CD4-positive, alpha-beta T cell treated with Interleukin-10 for 1 hour (primary cell): ENCODE results near the gene ITCH.
"Not testable (repeated sequence)": the region's sequence is repeated elsewhere in the genome, so short reads cannot be mapped to it uniquely, and the experiment has no call there.

Source experiments
- DNase-seq: peaks from one replicate; pipeline ENCODE4 v3.0.0-alpha.2; 2020

Gene ITCH

GRCh38 chr20:34344238-34344637, 18.8 kb upstream of the ITCH start:
- DNase-seq = no peak

DNA sequence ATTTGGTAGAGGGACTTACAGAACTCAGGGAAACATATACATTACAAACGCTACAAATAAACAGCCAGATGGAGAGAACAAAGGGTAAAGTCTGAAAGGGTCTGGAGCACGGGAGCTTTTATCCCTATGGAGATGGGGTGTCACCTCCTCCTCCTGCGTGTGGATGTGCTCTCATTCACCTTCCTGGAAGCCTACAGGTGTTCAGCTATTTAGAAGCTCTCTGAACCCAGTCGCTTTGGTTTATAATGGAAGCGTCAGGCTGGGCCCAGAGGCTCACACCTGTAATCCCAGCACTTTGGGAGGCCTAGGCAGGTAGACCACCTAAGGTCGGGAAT, 17.7 kb upstream of the ITCH start:
- no peak for DNase-seq

DNA sequence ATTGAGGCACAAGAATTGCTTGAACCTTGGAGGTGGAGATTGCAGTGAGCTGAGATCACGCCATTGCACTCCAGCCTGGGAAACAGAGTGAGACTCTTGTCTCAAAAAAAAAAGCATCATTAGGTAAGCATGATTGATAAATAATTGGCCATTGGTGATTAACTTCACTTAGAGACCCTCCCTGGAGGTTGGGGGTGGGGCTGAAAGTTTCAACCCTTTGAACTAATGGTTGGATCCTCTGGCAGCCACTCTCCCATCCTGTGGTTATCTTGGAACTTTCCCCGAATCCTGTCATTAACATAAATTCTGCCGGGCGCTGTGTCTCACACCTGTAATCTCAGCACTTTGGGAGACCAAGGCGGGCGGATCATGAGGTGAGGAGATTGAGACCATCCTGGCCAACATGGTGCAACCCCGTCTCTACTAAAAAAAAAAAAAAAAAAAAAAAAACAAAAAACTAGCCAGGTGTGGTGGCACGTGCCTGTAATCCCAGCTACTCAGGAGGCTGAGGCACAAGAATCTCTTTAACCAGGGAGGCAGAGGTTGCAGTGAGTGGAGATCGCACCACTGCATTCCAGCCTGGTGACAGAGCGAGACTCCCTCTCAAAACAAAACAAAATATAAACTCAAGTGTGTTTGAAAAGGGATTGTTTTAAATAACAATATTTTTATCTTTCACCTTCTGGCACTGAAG, 17.1 kb upstream of the ITCH start:
- DNase-seq = not testable (repeated sequence)

DNA sequence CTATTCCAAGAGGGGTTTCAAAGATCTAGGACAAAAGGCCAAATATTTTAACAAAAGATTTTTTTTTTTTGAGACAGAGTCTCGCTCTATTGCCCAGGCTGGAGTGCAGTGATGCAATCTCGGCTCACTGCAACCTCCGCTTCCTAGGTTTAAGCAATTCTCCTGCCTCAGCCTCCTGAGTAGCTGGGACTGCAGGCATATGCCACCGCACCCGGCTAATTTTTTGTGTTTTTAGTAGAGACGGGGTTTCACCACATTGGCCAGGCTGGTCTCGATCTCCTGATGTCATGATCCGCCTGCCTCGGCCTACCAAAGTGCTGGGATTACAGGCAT, 16.6 kb upstream of the ITCH start:
- not testable (repeated sequence) for DNase-seq

GRCh38 chr20:34347571-34347970, 15.5 kb upstream of the ITCH start:
- DNase-seq = no peak

- DNase-seq = no peak
These were observed 13.0 kb upstream of the ITCH start for GRCh38 chr20:34350095-34350494.

GRCh38 chr20:34353467-34353866, 9.6 kb upstream of the ITCH start:
- DNase-seq = not testable (repeated sequence)

GRCh38 chr20:34355427-34355826, 7.6 kb upstream of the ITCH start:
- no peak for DNase-seq

- DNase-seq = not testable (repeated sequence)
These were observed 3.3 kb upstream of the ITCH start for GRCh38 chr20:34359729-34360128.

DNA sequence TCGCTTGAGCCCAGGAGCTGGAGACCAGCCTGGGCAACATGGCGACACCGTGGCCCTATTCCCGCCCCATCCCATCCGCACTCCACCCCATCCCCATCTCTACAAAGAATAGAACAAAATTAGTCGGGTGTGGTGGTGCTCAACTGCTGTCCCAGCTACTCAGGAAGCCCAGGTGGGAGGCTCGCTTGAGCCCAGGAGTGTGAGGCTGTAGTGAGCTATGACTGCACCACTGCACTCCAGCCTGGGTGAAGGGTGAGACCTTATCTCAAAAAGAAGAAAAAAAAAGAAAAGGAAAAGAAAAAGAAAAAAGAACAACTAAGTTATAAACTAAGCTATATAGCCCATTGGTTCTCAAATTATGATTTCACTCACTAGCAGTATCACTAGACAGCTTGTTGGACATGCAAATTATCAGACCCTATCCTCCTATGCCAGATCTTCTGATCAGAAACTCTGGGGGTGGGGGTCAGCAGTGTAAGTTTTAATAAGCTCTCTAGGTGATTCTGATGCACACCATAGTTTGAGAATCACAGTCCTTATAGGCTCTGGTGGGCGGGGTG, 491 bp upstream of the ITCH start:
- no peak for DNase-seq

GRCh38 chr20:34363465-34364222, 571 bp downstream of the ITCH start:
- DNase-seq = no peak

GRCh38 chr20:34364223-34364506, 1.1 kb downstream of the ITCH start:
- DNase-seq = no peak

DNA sequence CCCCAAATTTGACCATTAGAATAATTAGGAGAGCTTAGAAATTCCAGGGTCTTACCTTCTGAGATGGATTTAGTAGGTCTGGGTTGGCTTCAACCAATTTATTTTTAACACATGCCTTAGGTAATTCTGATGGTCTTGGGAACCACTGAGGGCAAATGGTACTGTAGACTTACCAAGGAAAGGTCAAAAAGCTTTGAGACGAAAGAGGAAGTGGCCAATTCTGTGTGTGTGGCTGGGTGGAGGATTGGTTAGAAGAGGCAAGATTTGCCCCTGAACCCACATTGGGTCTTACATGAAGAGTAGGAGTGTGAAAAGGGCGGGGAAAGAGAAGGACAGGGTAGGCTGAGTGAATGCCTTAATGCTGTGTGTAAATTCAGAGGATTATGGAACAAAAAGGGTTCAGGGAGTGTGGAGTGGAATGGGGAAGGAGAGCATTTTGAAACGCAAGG, 2.7 kb downstream of the ITCH start:
- DNase-seq = peak; percentile 39

- DNase-seq = no peak
These were observed 4.1 kb downstream of the ITCH start for GRCh38 chr20:34367155-34367554.

DNA sequence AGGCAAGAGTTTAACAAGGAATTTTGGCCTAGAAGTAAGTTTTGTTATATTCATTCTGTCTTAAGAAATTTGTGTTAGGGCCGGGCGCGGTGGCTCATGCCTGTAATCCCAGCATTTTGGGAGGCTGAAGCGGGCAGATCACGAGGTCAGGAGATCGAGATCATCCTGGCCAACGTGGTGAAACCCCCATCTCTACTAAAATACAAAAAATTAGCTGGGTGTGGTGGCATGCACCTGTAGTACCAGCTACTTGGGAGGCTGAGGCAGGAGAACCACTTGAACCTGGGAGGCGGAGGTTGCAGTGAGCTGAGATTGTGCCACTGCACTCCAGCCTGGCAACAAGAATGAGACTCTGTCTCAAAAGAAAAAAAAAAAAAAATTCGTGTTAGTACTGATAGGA, 4.8 kb downstream of the ITCH start:
- not testable (repeated sequence) for DNase-seq

- no peak for DNase-seq
These were observed 5.5 kb downstream of the ITCH start for GRCh38 chr20:34368547-34368946.

DNA sequence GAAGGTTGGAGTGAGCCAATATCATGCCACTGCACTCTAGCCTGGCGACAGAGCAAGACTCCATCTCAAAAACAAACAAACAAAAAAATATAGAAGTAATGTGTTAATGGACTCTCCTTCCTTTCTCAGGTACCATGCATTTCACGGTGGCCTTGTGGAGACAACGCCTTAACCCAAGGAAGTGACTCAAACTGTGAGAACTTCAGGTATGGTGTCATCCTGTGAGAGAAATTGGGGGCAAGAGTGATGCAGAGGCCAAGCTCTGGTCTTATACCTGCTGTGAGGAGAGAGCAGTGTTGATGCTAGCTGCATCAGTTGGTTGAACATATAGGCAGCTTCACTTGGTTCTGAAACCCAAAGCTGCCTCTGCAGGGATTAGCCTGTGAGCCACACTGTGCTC, 6.2 kb downstream of the ITCH start:
- peak; percentile 32 for DNase-seq

DNA sequence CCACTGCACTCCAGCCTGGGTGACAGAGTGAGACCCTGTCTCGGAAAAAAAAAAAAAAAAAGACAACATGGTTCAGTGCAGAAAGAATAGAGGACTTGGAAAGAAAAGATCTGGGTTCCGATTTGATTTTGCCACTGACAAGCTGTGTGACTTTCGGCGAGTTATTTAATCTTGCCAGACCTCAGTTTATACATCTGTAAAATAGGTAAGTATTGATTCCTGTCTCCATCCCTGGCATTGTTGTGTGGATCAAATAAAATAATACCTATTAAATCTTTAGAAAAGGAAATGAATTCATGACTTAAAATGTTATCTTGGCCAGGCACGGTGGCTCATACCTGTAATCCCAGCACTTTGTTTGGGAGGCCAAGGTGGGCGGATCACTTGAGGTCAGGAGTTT, 7.0 kb downstream of the ITCH start:
- DNase-seq = no peak

GRCh38 chr20:34373445-34373844, 10.4 kb downstream of the ITCH start:
- DNase-seq = no peak

- no peak for DNase-seq
These were observed 11.2 kb downstream of the ITCH start for GRCh38 chr20:34374209-34374760.

- DNase-seq = no peak
These were observed 12.9 kb downstream of the ITCH start for GRCh38 chr20:34375977-34376430.

- DNase-seq = no peak
These were observed 14.2 kb downstream of the ITCH start for GRCh38 chr20:34377072-34377847.

DNA sequence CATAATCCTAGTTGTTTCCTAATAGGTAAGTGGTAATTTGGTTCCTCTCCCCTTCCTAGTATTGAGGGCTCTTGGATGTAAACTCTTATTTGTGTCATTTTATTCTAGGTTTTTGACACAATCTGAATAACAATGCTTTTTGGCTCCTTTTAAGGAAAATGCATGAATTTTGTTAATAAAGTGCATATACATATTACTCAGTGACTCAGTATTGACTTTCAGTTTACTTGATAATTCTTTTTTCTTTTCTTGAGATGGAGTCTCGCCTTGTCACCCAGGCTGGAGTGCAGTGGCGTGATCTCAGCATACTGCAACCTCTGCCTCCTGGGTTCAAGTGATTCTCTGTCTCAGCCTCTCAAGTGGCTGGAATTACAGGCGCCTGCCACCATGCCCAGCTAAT, 19.1 kb downstream of the ITCH start:
- no peak for DNase-seq
